Measurements from ENCODE around the gene GPR37L1. TPM values are rescaled to one million over a fixed set of nuclear protein-coding genes. Genes with fewer than 3 reads are reported as not detected.

GPR37L1 gene
- total and polyA plus RNA-seq, 10 of the 15 experiments (the other 5 are each of a cell fraction or from before 2014, with no cell fraction given), result under 0.01 to 0.08 (median 0.02) TPM; not detected in 5

DNA sequence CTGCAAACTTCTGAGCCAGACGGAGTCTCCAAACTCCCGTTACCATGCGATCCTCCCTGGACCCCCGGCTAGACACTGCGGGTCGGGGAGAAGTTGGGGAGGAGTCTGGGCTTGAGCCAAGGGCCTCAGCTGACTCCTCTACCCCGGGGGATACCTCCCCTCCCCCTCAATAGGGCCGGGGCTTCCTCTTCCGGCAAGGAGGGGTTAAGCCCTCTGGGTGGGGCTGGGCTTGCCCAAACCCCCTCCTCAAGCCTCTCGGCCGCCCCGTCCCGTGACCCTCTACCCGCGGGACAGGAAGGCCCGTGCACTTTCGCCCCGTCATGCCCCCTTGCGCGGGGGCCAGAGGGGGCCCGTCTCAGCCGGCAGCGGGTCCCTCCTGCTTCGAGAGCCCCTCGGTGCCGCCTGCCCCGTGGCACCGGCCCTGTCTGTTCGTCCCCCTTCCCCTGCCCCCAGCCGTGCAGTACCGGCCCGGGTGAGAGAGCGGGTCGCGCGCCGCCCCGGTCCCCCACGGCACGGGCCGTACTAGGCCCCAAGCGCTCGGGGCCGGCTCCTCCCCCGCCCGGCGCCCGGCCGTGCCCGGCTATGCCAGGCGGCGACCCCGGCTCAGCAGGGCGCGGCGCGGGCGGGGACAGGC lies 21.2 kb downstream of the GPR37L1 start (continued):
- TF ChIP-seq, protein P1, sequence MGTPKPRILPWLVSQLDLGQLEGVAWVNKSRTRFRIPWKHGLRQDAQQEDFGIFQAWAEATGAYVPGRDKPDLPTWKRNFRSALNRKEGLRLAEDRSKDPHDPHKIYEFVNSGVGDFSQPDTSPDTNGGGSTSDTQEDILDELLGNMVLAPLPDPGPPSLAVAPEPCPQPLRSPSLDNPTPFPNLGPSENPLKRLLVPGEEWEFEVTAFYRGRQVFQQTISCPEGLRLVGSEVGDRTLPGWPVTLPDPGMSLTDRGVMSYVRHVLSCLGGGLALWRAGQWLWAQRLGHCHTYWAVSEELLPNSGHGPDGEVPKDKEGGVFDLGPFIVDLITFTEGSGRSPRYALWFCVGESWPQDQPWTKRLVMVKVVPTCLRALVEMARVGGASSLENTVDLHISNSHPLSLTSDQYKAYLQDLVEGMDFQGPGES (IDR thresholded peaks at IDR 0.05), result no peak
- TF ChIP-seq ZZZ3 (IDR thresholded peaks at IDR 0.05; ENCODE audit: control insufficient read depth, insufficient read length, low read depth) (no peak), SMAD1 (IDR thresholded peaks at IDR 0.05; ENCODE audit: low read depth, partially characterized antibody) (no peak), KAT2A (conservative IDR thresholded peaks at IDR 0.05; ENCODE audit: control insufficient read depth, low read depth, low read length) (no peak), NR2F1 (conservative IDR thresholded peaks at IDR 0.05) (0 out of 2 replicates have a peak, but pooled peaks have one; percentile 33), BHLHE40 (IDR thresholded peaks at IDR 0.05; ENCODE audit: borderline replicate concordance in 1 of 2, low read depth in 2 of 2, low read length in 1 of 2) (peak; percentile 60 to 86; a peak in 3 of 4 replicates), GABPA (IDR thresholded peaks at IDR 0.05; ENCODE audit: low read depth) (peak; percentile 48; the same call in 1 of the 2 replicates), SREBF1 (IDR thresholded peaks at IDR 0.05; ENCODE audit: low read length) (no peak), CEBPB (IDR thresholded peaks at IDR 0.05; ENCODE audit: borderline replicate concordance in 1 of 2, low read depth in 2 of 2, low read length in 2 of 2) (no peak), YY1 (IDR thresholded peaks at IDR 0.05; ENCODE audit: low read depth, low read length) (0 out of 2 replicates have a peak, but pooled peaks have one; percentile 14), NRF1 (conservative IDR thresholded peaks at IDR 0.05; ENCODE audit: low read depth, low read length) (no peak), KLF5 (IDR thresholded peaks at IDR 0.05; ENCODE audit: partially characterized antibody) (no peak), CBFB (IDR thresholded peaks at IDR 0.05; ENCODE audit: low read depth) (no peak), SPI1 (IDR thresholded peaks at IDR 0.05; ENCODE audit: borderline replicate concordance, insufficient read depth, low read depth, low read length) (no peak), RAD51 (IDR thresholded peaks at IDR 0.05) (peak; percentile 36; the same call in 1 of the 2 replicates), RBBP5 (conservative IDR thresholded peaks at IDR 0.05) (no peak), KDM1A (IDR thresholded peaks at IDR 0.05; ENCODE audit: borderline replicate concordance) (no peak), MXI1 (IDR thresholded peaks at IDR 0.05; ENCODE audit: low read depth, low read length) (no peak)
- TF ChIP-seq, protein P2, sequence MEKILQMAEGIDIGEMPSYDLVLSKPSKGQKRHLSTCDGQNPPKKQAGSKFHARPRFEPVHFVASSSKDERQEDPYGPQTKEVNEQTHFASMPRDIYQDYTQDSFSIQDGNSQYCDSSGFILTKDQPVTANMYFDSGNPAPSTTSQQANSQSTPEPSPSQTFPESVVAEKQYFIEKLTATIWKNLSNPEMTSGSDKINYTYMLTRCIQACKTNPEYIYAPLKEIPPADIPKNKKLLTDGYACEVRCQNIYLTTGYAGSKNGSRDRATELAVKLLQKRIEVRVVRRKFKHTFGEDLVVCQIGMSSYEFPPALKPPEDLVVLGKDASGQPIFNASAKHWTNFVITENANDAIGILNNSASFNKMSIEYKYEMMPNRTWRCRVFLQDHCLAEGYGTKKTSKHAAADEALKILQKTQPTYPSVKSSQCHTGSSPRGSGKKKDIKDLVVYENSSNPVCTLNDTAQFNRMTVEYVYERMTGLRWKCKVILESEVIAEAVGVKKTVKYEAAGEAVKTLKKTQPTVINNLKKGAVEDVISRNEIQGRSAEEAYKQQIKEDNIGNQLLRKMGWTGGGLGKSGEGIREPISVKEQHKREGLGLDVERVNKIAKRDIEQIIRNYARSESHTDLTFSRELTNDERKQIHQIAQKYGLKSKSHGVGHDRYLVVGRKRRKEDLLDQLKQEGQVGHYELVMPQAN (conservative IDR thresholded peaks at IDR 0.05), result 0 out of 2 replicates have a peak, but pooled peaks have one; percentile 20
- TF ChIP-seq, protein P3, sequence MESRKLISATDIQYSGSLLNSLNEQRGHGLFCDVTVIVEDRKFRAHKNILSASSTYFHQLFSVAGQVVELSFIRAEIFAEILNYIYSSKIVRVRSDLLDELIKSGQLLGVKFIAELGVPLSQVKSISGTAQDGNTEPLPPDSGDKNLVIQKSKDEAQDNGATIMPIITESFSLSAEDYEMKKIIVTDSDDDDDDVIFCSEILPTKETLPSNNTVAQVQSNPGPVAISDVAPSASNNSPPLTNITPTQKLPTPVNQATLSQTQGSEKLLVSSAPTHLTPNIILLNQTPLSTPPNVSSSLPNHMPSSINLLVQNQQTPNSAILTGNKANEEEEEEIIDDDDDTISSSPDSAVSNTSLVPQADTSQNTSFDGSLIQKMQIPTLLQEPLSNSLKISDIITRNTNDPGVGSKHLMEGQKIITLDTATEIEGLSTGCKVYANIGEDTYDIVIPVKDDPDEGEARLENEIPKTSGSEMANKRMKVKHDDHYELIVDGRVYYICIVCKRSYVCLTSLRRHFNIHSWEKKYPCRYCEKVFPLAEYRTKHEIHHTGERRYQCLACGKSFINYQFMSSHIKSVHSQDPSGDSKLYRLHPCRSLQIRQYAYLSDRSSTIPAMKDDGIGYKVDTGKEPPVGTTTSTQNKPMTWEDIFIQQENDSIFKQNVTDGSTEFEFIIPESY (IDR thresholded peaks at IDR 0.05), result no peak
- TF ChIP-seq, protein P4, sequence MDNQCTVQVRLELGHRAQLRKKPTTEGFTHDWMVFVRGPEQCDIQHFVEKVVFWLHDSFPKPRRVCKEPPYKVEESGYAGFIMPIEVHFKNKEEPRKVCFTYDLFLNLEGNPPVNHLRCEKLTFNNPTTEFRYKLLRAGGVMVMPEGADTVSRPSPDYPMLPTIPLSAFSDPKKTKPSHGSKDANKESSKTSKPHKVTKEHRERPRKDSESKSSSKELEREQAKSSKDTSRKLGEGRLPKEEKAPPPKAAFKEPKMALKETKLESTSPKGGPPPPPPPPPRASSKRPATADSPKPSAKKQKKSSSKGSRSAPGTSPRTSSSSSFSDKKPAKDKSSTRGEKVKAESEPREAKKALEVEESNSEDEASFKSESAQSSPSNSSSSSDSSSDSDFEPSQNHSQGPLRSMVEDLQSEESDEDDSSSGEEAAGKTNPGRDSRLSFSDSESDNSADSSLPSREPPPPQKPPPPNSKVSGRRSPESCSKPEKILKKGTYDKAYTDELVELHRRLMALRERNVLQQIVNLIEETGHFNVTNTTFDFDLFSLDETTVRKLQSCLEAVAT (IDR thresholded peaks at IDR 0.05), result 0 out of 2 replicates have a peak, but pooled peaks have one; percentile 4
- TF ChIP-seq, protein P5, sequence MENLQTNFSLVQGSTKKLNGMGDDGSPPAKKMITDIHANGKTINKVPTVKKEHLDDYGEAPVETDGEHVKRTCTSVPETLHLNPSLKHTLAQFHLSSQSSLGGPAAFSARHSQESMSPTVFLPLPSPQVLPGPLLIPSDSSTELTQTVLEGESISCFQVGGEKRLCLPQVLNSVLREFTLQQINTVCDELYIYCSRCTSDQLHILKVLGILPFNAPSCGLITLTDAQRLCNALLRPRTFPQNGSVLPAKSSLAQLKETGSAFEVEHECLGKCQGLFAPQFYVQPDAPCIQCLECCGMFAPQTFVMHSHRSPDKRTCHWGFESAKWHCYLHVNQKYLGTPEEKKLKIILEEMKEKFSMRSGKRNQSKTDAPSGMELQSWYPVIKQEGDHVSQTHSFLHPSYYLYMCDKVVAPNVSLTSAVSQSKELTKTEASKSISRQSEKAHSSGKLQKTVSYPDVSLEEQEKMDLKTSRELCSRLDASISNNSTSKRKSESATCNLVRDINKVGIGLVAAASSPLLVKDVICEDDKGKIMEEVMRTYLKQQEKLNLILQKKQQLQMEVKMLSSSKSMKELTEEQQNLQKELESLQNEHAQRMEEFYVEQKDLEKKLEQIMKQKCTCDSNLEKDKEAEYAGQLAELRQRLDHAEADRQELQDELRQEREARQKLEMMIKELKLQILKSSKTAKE (IDR thresholded peaks at IDR 0.05; ENCODE audit: low read depth, poor library complexity, severe bottlenecking), result no peak
